PFSK-1 (cell line): ENCODE results near the gene CAPN9.

Experiments used
- FOXP2 ChIP-seq: optimal IDR thresholded peaks from 2 replicates; pipeline ENCODE3; 2011; ENCODE audit warnings: borderline replicate concordance, control low read depth, inconsistent platforms; ENCODE audit not compliant: insufficient read depth; ENCODE audit errors: extremely low read length, extremely low read depth
- POLR2AphosphoS5 ChIP-seq: IDR thresholded peaks from 2 replicates; pipeline ENCODE4 v1.6.1; 2012; ENCODE audit warnings: low read depth, mild to moderate bottlenecking, control low read depth, low read length, moderate library complexity
- SIN3A ChIP-seq: IDR thresholded peaks from 2 replicates; pipeline ENCODE4 v1.6.1; 2012; ENCODE audit warnings: mild to moderate bottlenecking, low read length, moderate library complexity, borderline replicate concordance; ENCODE audit not compliant: insufficient read depth
- TAF1 ChIP-seq: IDR thresholded peaks from 2 replicates; pipeline ENCODE4 v1.6.1; 2012; ENCODE audit warnings: low read length, control low read depth, borderline replicate concordance; ENCODE audit not compliant: insufficient read depth
- TF ChIP-seq, protein P1 (sequence below), 2 experiments: IDR thresholded peaks; 2 replicates each; pipeline versions ENCODE4 v1.6.1 to v1.8.0; 2011 to 2012; ENCODE audit warnings: low read depth in 2 of 2, low read length in 2 of 2, control low read depth in 1 of 2, inconsistent platforms in 1 of 2, mild to moderate bottlenecking in 1 of 2, moderate library complexity in 1 of 2; ENCODE audit not compliant: insufficient read depth in 1 of 2

The CAPN9 gene

DNA sequence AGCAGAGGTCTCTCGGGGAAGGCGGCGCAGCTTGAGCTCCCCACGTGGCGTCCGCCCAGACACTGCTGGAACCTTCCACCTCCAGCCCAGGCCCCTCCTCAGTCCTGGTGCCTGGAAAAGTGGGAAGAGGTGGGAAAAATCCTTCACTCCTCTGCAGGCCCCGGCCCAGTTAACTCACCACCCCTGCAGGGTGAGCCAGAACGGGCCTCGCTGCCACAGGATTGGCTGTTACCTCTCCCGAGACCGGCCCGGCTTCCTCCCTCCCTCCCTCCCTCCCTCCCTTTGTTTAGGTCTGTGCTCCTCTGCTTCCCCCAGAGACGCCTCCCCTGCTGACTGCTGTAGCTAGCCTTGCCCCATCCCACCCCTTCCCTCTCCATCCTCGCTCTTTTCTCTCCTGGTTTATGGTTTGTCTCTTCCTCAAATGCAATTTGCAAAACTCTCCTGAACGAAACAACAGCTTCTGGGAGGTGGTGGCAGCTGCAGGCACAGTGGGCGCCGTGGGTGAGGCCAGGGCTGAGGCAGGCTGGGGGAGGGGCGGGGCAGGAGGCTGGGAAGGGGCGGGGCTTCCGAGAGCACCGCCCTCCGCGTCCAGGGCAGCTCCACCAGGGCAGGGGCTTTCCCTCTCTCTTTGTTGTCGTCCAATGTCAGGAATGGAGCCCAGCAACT lies 6.5 kb downstream of the CAPN9 start:
- no peak for TF ChIP-seq SIN3A
- no peak for TF ChIP-seq TAF1
- no peak for TF ChIP-seq POLR2AphosphoS5
- TF ChIP-seq, protein P1, sequence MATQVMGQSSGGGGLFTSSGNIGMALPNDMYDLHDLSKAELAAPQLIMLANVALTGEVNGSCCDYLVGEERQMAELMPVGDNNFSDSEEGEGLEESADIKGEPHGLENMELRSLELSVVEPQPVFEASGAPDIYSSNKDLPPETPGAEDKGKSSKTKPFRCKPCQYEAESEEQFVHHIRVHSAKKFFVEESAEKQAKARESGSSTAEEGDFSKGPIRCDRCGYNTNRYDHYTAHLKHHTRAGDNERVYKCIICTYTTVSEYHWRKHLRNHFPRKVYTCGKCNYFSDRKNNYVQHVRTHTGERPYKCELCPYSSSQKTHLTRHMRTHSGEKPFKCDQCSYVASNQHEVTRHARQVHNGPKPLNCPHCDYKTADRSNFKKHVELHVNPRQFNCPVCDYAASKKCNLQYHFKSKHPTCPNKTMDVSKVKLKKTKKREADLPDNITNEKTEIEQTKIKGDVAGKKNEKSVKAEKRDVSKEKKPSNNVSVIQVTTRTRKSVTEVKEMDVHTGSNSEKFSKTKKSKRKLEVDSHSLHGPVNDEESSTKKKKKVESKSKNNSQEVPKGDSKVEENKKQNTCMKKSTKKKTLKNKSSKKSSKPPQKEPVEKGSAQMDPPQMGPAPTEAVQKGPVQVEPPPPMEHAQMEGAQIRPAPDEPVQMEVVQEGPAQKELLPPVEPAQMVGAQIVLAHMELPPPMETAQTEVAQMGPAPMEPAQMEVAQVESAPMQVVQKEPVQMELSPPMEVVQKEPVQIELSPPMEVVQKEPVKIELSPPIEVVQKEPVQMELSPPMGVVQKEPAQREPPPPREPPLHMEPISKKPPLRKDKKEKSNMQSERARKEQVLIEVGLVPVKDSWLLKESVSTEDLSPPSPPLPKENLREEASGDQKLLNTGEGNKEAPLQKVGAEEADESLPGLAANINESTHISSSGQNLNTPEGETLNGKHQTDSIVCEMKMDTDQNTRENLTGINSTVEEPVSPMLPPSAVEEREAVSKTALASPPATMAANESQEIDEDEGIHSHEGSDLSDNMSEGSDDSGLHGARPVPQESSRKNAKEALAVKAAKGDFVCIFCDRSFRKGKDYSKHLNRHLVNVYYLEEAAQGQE (IDR thresholded peaks at IDR 0.05; ENCODE audit: insufficient read depth in 1 of 2, low read depth in 2 of 2, low read length in 2 of 2), result no peak
- no peak for TF ChIP-seq FOXP2

DNA sequence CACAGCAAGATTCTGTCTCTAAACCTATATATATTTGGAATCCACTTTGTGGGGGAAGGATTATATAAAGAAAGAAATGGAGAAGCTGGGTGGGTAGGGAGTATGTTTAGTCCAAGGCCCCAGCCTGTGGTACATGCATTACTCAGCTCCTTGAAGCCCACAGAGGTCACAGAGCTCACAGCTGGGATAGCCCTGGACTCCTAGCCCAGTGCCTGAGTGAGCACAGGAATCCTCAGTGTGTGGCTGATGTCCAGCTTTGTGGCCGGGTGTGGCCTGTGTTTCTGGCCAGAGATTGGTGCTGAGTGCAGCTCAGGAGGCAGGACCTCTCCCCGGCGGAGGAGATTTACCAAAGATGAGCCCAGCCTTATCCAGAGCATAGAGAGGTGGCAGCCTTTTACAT lies 7.6 kb downstream of the CAPN9 start:
- TF ChIP-seq TAF1, result no peak
- TF ChIP-seq POLR2AphosphoS5, result no peak
- TF ChIP-seq FOXP2, result no peak
- TF ChIP-seq, protein P1 (IDR thresholded peaks at IDR 0.05; ENCODE audit: insufficient read depth in 1 of 2, low read depth in 2 of 2, low read length in 2 of 2), result no peak
- TF ChIP-seq SIN3A, result no peak

DNA sequence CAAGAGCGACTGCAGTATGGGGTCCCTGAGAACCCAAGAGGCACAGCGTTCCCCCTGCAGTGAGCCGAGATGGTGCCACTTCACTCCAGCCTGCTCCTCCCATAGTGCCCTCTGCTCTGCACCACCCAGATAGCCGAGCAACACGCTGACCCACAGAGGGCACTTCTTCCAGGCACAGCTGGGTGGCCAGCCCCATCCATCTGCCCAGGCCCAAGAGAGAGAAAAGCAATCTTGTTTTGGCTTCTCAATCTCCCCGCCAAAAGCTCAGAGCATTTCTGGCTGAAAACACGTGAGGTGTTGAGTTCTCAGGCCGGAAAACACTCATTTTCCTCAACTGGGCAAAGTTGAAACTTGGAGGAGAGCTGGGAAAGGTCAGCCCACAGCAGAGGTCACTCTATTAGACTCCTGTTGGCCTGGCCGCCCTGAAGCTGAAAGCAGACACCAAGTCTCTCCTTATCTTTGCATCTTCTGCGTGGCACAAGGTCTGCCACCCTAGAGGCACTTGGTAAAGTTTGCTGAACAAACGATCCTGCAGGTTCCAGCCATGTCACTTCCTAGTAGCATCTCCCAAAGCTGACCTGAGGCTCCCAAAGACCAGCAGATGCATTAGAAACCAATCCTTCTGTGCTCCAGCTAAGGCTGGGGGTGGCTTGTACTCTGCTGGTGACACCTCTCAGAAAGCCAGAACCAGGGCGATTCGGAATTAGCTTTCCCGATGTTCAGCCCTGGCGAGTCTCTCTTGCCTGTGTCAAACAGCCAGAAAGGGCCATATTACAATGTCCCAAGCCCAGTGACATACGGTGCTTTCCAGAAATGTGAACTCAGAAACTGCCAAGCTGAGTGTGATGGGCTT lies 10.9 kb downstream of the CAPN9 start:
- TF ChIP-seq SIN3A, result no peak
- TF ChIP-seq TAF1, result no peak
- TF ChIP-seq, protein P1 (IDR thresholded peaks at IDR 0.05; ENCODE audit: insufficient read depth in 1 of 2, low read depth in 2 of 2, low read length in 2 of 2), result no peak
- no peak for TF ChIP-seq POLR2AphosphoS5
- no peak for TF ChIP-seq FOXP2

DNA sequence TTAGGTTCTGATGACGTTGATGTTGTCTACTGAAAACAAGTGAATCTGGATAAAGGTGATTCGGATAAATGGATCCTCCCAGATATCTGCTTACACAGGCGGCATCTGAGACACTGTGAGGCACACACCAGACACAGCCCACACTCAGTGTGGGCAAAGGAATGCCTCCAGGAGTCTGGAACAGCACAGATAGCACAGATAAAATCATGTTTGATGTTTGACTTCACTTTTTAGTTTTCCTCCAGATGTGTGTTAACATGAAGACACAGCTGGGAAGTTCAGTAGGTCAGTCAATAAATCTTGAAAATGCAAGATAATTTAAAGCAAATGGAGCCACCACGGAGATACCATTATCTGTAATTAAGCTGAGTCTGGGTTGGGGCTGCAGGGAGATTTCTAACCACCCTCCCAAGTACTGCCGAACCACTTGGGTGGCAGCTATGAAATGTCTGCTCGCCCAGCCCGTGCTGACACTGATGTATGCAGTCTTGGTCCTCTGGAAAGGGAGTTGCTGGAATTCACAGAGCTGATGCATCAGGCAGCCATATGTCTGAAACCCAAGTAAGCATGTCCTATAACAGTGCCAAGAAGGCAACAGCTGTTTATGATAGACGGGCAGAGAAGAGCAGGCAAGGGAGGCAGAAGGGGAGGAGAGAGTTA lies 11.7 kb downstream of the CAPN9 start:
- TF ChIP-seq TAF1 (no peak), FOXP2 (no peak), SIN3A (no peak), POLR2AphosphoS5 (no peak)
- TF ChIP-seq, protein P1 (IDR thresholded peaks at IDR 0.05; ENCODE audit: insufficient read depth in 1 of 2, low read depth in 2 of 2, low read length in 2 of 2), result no peak
